ENCODE measurements around the gene ADAM12.

The ADAM12 gene

DNA sequence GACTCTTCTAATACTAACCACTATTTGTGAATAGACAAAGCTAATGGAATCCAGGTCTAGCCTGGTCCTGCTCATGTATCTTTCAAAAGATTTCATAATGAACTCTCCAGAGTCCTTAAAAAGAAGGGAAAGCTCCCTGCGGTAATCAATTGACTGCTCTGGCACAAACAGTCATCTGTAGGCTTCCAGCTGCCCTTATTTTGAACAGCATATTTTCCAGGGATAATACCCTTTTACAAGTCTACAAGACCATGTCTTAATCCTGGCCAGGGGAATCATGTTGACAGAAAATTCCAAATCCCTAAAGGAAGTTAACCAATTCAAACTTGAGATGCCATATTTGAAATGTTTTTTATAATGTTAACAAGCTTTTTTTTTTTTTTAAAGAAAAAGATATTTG lies 34.6 kb downstream of the ADAM12 start:
- H3K4me3 ChIP-seq (ENCODE audit: low read depth, low read length), result no peak overlapping the region
- no peak overlapping the region for H4K91ac ChIP-seq (ENCODE audit: low read depth, low read length)
- H3K9me3 ChIP-seq (ENCODE audit: insufficient read depth, low read depth, low read length), result peaks cover 4% of the 10 kb centered on the region
- no peak overlapping the region for H3K18ac ChIP-seq (ENCODE audit: low read length)
- no peak overlapping the region for H4K8ac ChIP-seq (ENCODE audit: low read depth, low read length)
- H3K27ac ChIP-seq (ENCODE audit: low read depth, low read length), result no peak overlapping the region
- no peak overlapping the region for H2AFZ ChIP-seq (ENCODE audit: insufficient read depth, low read length, poor library complexity)
- H3K79me1 ChIP-seq (ENCODE audit: low read length), result no peaks in the 10 kb centered on the region
- H4K12ac ChIP-seq (ENCODE audit: low read depth, low read length), result no peak overlapping the region
- H2BK12ac ChIP-seq (ENCODE audit: low read length), result no peak overlapping the region
- no peaks in the 10 kb centered on the region for H3K27me3 ChIP-seq (ENCODE audit: insufficient read depth, low read length)
- H3K79me2 ChIP-seq (ENCODE audit: control insufficient read depth, insufficient read depth, low read length, poor library complexity), result no peaks in the 10 kb centered on the region
- H3K4me1 ChIP-seq (ENCODE audit: control insufficient read depth in 1 of 2, insufficient read depth in 2 of 2, low read length in 2 of 2), result no peaks in the 10 kb centered on the region
- no peak overlapping the region for H3K14ac ChIP-seq (ENCODE audit: low read length)
- no peak overlapping the region for H3K4ac ChIP-seq (ENCODE audit: low read depth, low read length)
- no CpG with 5 or more reads among the region's 1 CpG for WGBS (ENCODE audit: extremely low coverage, insufficient coverage, insufficient read length)
- no peak overlapping the region for H2BK120ac ChIP-seq (ENCODE audit: insufficient read depth, low read length, poor library complexity)
- H3K23ac ChIP-seq (ENCODE audit: low read length), result no peak overlapping the region
- DNase-seq, result no peak
- no peaks in the 10 kb centered on the region for H3K36me3 ChIP-seq (ENCODE audit: control insufficient read depth in 1 of 2, insufficient read depth in 2 of 2, low read length in 2 of 2)
- H3K4me2 ChIP-seq (ENCODE audit: low read length), result no peak overlapping the region
- H3K9ac ChIP-seq (ENCODE audit: low read length), result no peak overlapping the region
- no peak overlapping the region for H2AK5ac ChIP-seq (ENCODE audit: low read length)
- H2BK5ac ChIP-seq (ENCODE audit: low read depth, low read length, poor library complexity), result no peak overlapping the region

DNA sequence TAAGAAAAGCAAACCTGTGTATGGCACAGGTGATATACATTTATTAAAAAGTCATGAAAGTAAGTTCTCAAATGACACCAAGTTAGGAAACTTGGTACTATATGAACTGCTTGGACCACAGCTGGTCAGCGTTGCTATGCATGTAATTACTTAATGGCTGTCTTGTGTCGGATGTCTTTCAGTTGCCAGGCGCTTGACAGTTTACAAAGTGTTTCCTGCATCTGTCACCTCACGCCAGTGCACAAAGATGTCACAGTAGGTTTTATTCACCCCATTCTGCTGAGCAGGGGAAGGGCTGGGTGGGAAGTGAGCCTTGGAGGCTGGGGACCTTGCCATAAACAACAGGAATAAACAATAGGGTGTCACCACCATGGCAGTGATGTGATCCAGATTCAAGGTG lies 35.8 kb downstream of the ADAM12 start:
- no peak overlapping the region for H3K27ac ChIP-seq (ENCODE audit: low read depth, low read length)
- no peak overlapping the region for H3K18ac ChIP-seq (ENCODE audit: low read length)
- H3K4me3 ChIP-seq (ENCODE audit: low read depth, low read length), result no peak overlapping the region
- DNase-seq, result no peak
- H3K14ac ChIP-seq (ENCODE audit: low read length), result no peak overlapping the region
- no peak overlapping the region for H2BK120ac ChIP-seq (ENCODE audit: insufficient read depth, low read length, poor library complexity)
- no peaks in the 10 kb centered on the region for H3K27me3 ChIP-seq (ENCODE audit: insufficient read depth, low read length)
- H3K4me1 ChIP-seq (ENCODE audit: control insufficient read depth in 1 of 2, insufficient read depth in 2 of 2, low read length in 2 of 2), result no peaks in the 10 kb centered on the region
- H2AFZ ChIP-seq (ENCODE audit: insufficient read depth, low read length, poor library complexity), result no peak overlapping the region
- no peaks in the 10 kb centered on the region for H3K79me1 ChIP-seq (ENCODE audit: low read length)
- WGBS (ENCODE audit: extremely low coverage, insufficient coverage, insufficient read length), result no CpG with 5 or more reads among the region's 4 CpGs
- no peak overlapping the region for H4K91ac ChIP-seq (ENCODE audit: low read depth, low read length)
- no peak overlapping the region for H3K23ac ChIP-seq (ENCODE audit: low read length)
- no peak overlapping the region for H3K9ac ChIP-seq (ENCODE audit: low read length)
- H4K8ac ChIP-seq (ENCODE audit: low read depth, low read length), result no peak overlapping the region
- no peak overlapping the region for H2BK12ac ChIP-seq (ENCODE audit: low read length)
- no peak overlapping the region for H4K12ac ChIP-seq (ENCODE audit: low read depth, low read length)
- no peak overlapping the region for H2BK5ac ChIP-seq (ENCODE audit: low read depth, low read length, poor library complexity)
- no peak overlapping the region for H3K4me2 ChIP-seq (ENCODE audit: low read length)
- H3K36me3 ChIP-seq (ENCODE audit: control insufficient read depth in 1 of 2, insufficient read depth in 2 of 2, low read length in 2 of 2), result no peaks in the 10 kb centered on the region
- no peaks in the 10 kb centered on the region for H3K79me2 ChIP-seq (ENCODE audit: control insufficient read depth, insufficient read depth, low read length, poor library complexity)
- H3K4ac ChIP-seq (ENCODE audit: low read depth, low read length), result no peak overlapping the region
- peaks cover 4% of the 10 kb centered on the region for H3K9me3 ChIP-seq (ENCODE audit: insufficient read depth, low read depth, low read length)
- H2AK5ac ChIP-seq (ENCODE audit: low read length), result no peak overlapping the region

DNA sequence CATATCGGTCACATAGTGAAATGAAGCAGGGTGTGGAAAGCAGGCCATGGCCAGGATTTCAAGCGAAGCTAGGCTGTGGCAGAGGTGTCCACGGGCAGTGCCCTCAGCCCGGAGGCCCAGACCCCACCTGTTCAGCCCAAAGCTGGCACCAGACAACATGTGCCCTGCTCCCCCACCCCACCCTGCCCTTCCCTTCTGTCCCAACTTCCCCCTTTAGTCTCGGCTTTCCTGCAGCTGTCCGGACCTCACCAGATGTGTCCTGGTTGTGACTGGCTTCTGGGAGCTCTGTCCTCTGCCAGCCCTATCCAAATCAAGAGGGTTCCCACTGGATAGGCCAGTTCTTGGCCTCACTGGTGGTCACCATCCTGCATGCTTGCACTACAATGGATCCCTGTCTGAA lies 37.3 kb downstream of the ADAM12 start:
- no CpG with 5 or more reads among the region's 6 CpGs for WGBS (ENCODE audit: extremely low coverage, insufficient coverage, insufficient read length)
- no peak overlapping the region for H4K12ac ChIP-seq (ENCODE audit: low read depth, low read length)
- no peak overlapping the region for H2BK5ac ChIP-seq (ENCODE audit: low read depth, low read length, poor library complexity)
- H3K4me1 ChIP-seq (ENCODE audit: control insufficient read depth in 1 of 2, insufficient read depth in 2 of 2, low read length in 2 of 2), result no peaks in the 10 kb centered on the region
- no peaks in the 10 kb centered on the region for H3K79me1 ChIP-seq (ENCODE audit: low read length)
- H3K4ac ChIP-seq (ENCODE audit: low read depth, low read length), result no peak overlapping the region
- no peak overlapping the region for H4K91ac ChIP-seq (ENCODE audit: low read depth, low read length)
- H3K36me3 ChIP-seq (ENCODE audit: control insufficient read depth in 1 of 2, insufficient read depth in 2 of 2, low read length in 2 of 2), result no peaks in the 10 kb centered on the region
- no peak overlapping the region for H2BK120ac ChIP-seq (ENCODE audit: insufficient read depth, low read length, poor library complexity)
- peaks cover 3% of the 10 kb centered on the region for H3K9me3 ChIP-seq (ENCODE audit: insufficient read depth, low read depth, low read length)
- H3K23ac ChIP-seq (ENCODE audit: low read length), result no peak overlapping the region
- H4K8ac ChIP-seq (ENCODE audit: low read depth, low read length), result no peak overlapping the region
- H2BK12ac ChIP-seq (ENCODE audit: low read length), result no peak overlapping the region
- DNase-seq, result no peak
- H3K27ac ChIP-seq (ENCODE audit: low read depth, low read length), result no peak overlapping the region
- H2AK5ac ChIP-seq (ENCODE audit: low read length), result no peak overlapping the region
- no peak overlapping the region for H3K14ac ChIP-seq (ENCODE audit: low read length)
- H2AFZ ChIP-seq (ENCODE audit: insufficient read depth, low read length, poor library complexity), result no peak overlapping the region
- H3K9ac ChIP-seq (ENCODE audit: low read length), result no peak overlapping the region
- no peaks in the 10 kb centered on the region for H3K79me2 ChIP-seq (ENCODE audit: control insufficient read depth, insufficient read depth, low read length, poor library complexity)
- no peak overlapping the region for H3K4me2 ChIP-seq (ENCODE audit: low read length)
- no peak overlapping the region for H3K4me3 ChIP-seq (ENCODE audit: low read depth, low read length)
- no peaks in the 10 kb centered on the region for H3K27me3 ChIP-seq (ENCODE audit: insufficient read depth, low read length)
- H3K18ac ChIP-seq (ENCODE audit: low read length), result no peak overlapping the region

DNA sequence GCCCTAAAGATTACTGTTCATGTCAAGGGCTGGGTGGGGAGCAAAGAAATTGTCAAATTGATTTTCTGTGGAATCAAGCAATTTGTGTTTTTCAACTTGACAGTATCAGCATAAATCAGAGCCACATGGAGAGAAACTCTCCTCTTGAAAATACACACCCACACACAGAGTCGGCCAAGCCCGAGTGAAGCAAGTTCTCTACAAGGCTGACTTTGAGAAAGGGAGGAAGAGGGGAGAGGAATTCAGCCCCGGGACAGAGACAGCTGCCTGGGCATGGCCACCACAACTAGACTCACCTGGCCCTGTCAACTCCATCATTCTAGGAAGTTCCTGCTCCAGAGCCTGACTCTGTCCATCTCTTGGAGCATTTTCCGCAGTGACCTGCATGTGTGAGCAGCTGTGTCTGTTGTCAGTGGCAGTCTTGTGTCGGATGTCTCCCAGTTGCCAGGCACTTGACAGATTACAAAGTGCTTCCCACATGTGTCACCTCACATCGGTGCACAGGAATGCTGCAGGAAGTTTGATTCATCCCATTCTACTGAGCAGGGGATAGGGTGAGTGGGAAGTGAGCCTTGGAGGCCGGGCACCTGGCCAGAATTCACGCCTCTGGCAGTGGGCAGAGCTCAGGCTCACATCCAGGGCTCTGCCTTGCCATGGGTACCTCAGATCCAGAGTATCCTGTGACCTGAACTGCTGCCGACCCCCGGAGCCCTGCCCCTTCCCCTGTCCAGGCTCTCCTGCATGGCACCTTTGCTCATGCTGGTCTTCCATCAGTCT lies 37.9 kb downstream of the ADAM12 start:
- no peak overlapping the region for H4K8ac ChIP-seq (ENCODE audit: low read depth, low read length)
- no peaks in the 10 kb centered on the region for H3K4me1 ChIP-seq (ENCODE audit: control insufficient read depth in 1 of 2, insufficient read depth in 2 of 2, low read length in 2 of 2)
- no peak overlapping the region for H2BK12ac ChIP-seq (ENCODE audit: low read length)
- H3K4me2 ChIP-seq (ENCODE audit: low read length), result no peak overlapping the region
- H4K12ac ChIP-seq (ENCODE audit: low read depth, low read length), result no peak overlapping the region
- no peak overlapping the region for H2AK5ac ChIP-seq (ENCODE audit: low read length)
- peak; percentile 89 to 92 for DNase-seq
- no CpG with 5 or more reads among the region's 10 CpGs for WGBS (ENCODE audit: extremely low coverage, insufficient coverage, insufficient read length)
- no peak overlapping the region for H3K4me3 ChIP-seq (ENCODE audit: low read depth, low read length)
- H3K27ac ChIP-seq (ENCODE audit: low read depth, low read length), result no peak overlapping the region
- no peak overlapping the region for H3K18ac ChIP-seq (ENCODE audit: low read length)
- no peak overlapping the region for H4K91ac ChIP-seq (ENCODE audit: low read depth, low read length)
- no peaks in the 10 kb centered on the region for H3K27me3 ChIP-seq (ENCODE audit: insufficient read depth, low read length)
- no peak overlapping the region for H3K4ac ChIP-seq (ENCODE audit: low read depth, low read length)
- no peak overlapping the region for H2AFZ ChIP-seq (ENCODE audit: insufficient read depth, low read length, poor library complexity)
- H3K9me3 ChIP-seq (ENCODE audit: insufficient read depth, low read depth, low read length), result no peaks in the 10 kb centered on the region
- no peak overlapping the region for H2BK5ac ChIP-seq (ENCODE audit: low read depth, low read length, poor library complexity)
- no peak overlapping the region for H3K23ac ChIP-seq (ENCODE audit: low read length)
- no peak overlapping the region for H2BK120ac ChIP-seq (ENCODE audit: insufficient read depth, low read length, poor library complexity)
- no peak overlapping the region for H3K9ac ChIP-seq (ENCODE audit: low read length)
- no peaks in the 10 kb centered on the region for H3K79me1 ChIP-seq (ENCODE audit: low read length)
- no peak overlapping the region for H3K14ac ChIP-seq (ENCODE audit: low read length)
- no peaks in the 10 kb centered on the region for H3K79me2 ChIP-seq (ENCODE audit: control insufficient read depth, insufficient read depth, low read length, poor library complexity)
- no peaks in the 10 kb centered on the region for H3K36me3 ChIP-seq (ENCODE audit: control insufficient read depth in 1 of 2, insufficient read depth in 2 of 2, low read length in 2 of 2)

All from trophoblast cell (in vitro differentiated cells and primary cell).